NB4 (cell line): Measurements from ENCODE around the gene USP28.

ENCODE experiments used
- CTCF ChIP-seq: IDR thresholded peaks from one replicate; pipeline ENCODE4 v1.5.1; 2012; ENCODE audit warnings: low read depth, low read length
- MAX ChIP-seq: IDR thresholded peaks from 2 replicates; pipeline ENCODE4 v1.6.1; 2011; ENCODE audit warnings: low read depth, low read length
- MYC ChIP-seq: IDR thresholded peaks from 2 replicates; pipeline ENCODE4 v1.6.1; 2011; ENCODE audit warnings: low read depth, low read length
- POLR2A ChIP-seq: IDR thresholded peaks from 2 replicates; pipeline ENCODE4 v1.6.1; 2011; ENCODE audit warnings: mild to moderate bottlenecking; ENCODE audit not compliant: insufficient read length; ENCODE audit errors: extremely low read depth

- TF ChIP-seq CTCF (no peak), POLR2A (no peak), MAX (no peak), MYC (no peak)
These were observed 122.4 kb downstream of the USP28 start for GRCh38 chr11:113752932-113753331.
